CD4-positive, alpha-beta T cell (primary cell): ENCODE data around the gene CDK14. TPM values are rescaled to one million over a fixed set of nuclear protein-coding genes. Genes with fewer than 3 reads are reported as not detected.

Experiments
- ATAC-seq: fragments of 200-7000 bp; cut with Tn5 transposase; one replicate; pipeline ENCODE4 v1.10.0; 2022; ENCODE audit warnings: mild to moderate bottlenecking; ENCODE audit not compliant: poor library complexity
- CTCF ChIA-PET: fragments of 350-600 bp; sonication (Branson Sonifier 250); formaldehyde crosslinking; loops from one replicate; lab custom pipeline; 2021; ENCODE audit warnings: antibody characterized with exemption, inconsistent platforms; lab: Charles Lee
- POLR2A ChIA-PET: fragments of 350-600 bp; sonication (Branson Sonifier 250); formaldehyde crosslinking; loops from one replicate; lab custom pipeline; 2021; ENCODE audit warnings: antibody characterized with exemption, inconsistent platforms; lab: Charles Lee
- DNase-seq, 14 experiments: peaks; one replicate each; pipeline ENCODE4 v3.0.0-alpha.2; 2013 to 2020; ENCODE audit warnings: mixed read lengths in 2 of 14
- H3K27ac ChIP-seq, 2 donors: one replicate each; pipeline versions ENCODE4 v1.5.1 to v1.7.0; 2013; ENCODE audit warnings: low read length in 2 of 2, low read depth in 1 of 2, mild to moderate bottlenecking in 1 of 2
- H3K27me3 ChIP-seq, 2 experiments: 1 replicate in 1 of 2; 2 replicates in 1 of 2; pipeline versions ENCODE4 v1.6.1 to v1.7.0; 2013; ENCODE audit warnings: low read length in 2 of 2, control low read depth in 1 of 2, mild to moderate bottlenecking in 1 of 2, moderate library complexity in 1 of 2; ENCODE audit not compliant: insufficient read depth in 2 of 2, control insufficient read depth in 1 of 2
- H3K36me3 ChIP-seq: one replicate; pipeline ENCODE4 v1.6.1; 2013; ENCODE audit warnings: low read length, control low read depth; ENCODE audit not compliant: insufficient read depth
- H3K4me1 ChIP-seq: one replicate; pipeline ENCODE4 v1.6.1; 2013; ENCODE audit warnings: low read length, control low read depth; ENCODE audit not compliant: insufficient read depth
- H3K4me3 ChIP-seq: one replicate; pipeline ENCODE4 v1.5.1; 2013; ENCODE audit warnings: mild to moderate bottlenecking, low read length, moderate library complexity
- H3K9me3 ChIP-seq, 2 experiments: 1 replicate in 1 of 2; 2 replicates in 1 of 2; pipeline versions ENCODE4 v1.6.1 to v1.7.0; 2013; ENCODE audit warnings: low read length in 2 of 2, mild to moderate bottlenecking in 2 of 2, control low read depth in 1 of 2, moderate library complexity in 1 of 2; ENCODE audit not compliant: control insufficient read depth in 1 of 2, insufficient read depth in 1 of 2
- H3K27ac Mint-ChIP-seq: one replicate; pipeline ENCODE4 v1.8.0; 2020; ENCODE audit warnings: mixed read lengths
- H3K27me3 Mint-ChIP-seq: one replicate; pipeline ENCODE4 v1.8.0; 2021; ENCODE audit warnings: mixed read lengths
- H3K36me3 Mint-ChIP-seq: one replicate; pipeline ENCODE4 v1.8.0; 2021; ENCODE audit warnings: low read depth, mixed read lengths
- H3K4me1 Mint-ChIP-seq: one replicate; pipeline ENCODE4 v1.8.0; 2021; ENCODE audit warnings: low read depth, mixed read lengths
- H3K4me3 Mint-ChIP-seq: one replicate; pipeline ENCODE4 v1.8.0; 2020; ENCODE audit warnings: mild to moderate bottlenecking, mixed read lengths
- H3K9me3 Mint-ChIP-seq: one replicate; pipeline ENCODE4 v1.8.0; 2020; ENCODE audit warnings: mixed read lengths
- intact Hi-C, 2 experiments: fragments of 100-400 bp; cut with DNase I in 1 of 2; cut with micrococcal nuclease in 1 of 2; formaldehyde crosslinking; loops; one replicate each; pipeline versions ENCODE4 v1.15.1 to v1.9.0; 2023 to 2025; cut with DNase I, micrococcal nuclease
- total RNA-seq, 174 experiments: library from RNA in 2 of 174; stranded (reverse) in 2 of 174; gene quantifications; one replicate each; pipeline ENCODE4 v1.2.3 and lab custom pipeline; 2021 to 2026
- TF ChIP-seq, protein P1 (sequence below): fragments of 200-600 bp; IDR thresholded peaks from one replicate; pipeline ENCODE4 v1.8.0; 2022; ENCODE audit warnings: antibody characterized with exemption, mild to moderate bottlenecking

CDK14 gene
- total RNA-seq, 2 experiments from 2014 or later, result 0.45 to 0.47 TPM

DNA sequence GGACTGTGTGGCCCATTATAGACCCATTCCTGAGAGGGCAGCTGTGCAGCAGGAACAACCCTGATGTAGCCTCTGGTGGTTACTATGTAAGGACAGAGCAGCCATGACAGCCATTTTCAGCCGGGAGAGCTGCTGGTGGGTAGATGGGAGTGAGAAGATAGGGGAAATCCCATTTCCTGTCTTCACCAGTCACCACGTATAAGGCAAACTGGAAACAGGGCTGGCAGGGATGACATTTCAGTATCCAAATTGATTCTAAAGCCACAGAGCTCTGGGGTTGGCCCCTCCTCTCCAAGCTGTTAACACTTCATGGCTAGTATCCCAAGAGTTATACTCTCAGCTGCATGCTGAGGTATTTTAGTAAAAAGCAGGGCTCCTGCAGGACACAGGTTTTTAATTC lies 652.9 kb downstream of the CDK14 start:
- Histone ChIP-seq H3K27ac (no peak overlapping the region), H3K9me3 (no peaks in the 10 kb centered on the region), H3K4me1 (no peaks in the 10 kb centered on the region), H3K27me3 (no peaks in the 10 kb centered on the region), H3K4me3 (no peak overlapping the region), H3K36me3 (no peaks in the 10 kb centered on the region)
- intact Hi-C loops, result no loop called here
- Mint-ChIP-seq H3K4me1 (no peaks in the 10 kb centered on the region), H3K9me3 (no peaks in the 10 kb centered on the region), H3K36me3 (no peaks in the 10 kb centered on the region), H3K4me3 (no peak overlapping the region), H3K27ac (no peak overlapping the region), H3K27me3 (peaks cover 9% of the 10 kb centered on the region)
- ChIA-PET CTCF (no interaction called here), POLR2A (no interaction called here)
- DNase-seq, result no peak
- ATAC-seq, result no peak
- TF ChIP-seq, protein P1, sequence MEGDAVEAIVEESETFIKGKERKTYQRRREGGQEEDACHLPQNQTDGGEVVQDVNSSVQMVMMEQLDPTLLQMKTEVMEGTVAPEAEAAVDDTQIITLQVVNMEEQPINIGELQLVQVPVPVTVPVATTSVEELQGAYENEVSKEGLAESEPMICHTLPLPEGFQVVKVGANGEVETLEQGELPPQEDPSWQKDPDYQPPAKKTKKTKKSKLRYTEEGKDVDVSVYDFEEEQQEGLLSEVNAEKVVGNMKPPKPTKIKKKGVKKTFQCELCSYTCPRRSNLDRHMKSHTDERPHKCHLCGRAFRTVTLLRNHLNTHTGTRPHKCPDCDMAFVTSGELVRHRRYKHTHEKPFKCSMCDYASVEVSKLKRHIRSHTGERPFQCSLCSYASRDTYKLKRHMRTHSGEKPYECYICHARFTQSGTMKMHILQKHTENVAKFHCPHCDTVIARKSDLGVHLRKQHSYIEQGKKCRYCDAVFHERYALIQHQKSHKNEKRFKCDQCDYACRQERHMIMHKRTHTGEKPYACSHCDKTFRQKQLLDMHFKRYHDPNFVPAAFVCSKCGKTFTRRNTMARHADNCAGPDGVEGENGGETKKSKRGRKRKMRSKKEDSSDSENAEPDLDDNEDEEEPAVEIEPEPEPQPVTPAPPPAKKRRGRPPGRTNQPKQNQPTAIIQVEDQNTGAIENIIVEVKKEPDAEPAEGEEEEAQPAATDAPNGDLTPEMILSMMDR, result no peak

DNA sequence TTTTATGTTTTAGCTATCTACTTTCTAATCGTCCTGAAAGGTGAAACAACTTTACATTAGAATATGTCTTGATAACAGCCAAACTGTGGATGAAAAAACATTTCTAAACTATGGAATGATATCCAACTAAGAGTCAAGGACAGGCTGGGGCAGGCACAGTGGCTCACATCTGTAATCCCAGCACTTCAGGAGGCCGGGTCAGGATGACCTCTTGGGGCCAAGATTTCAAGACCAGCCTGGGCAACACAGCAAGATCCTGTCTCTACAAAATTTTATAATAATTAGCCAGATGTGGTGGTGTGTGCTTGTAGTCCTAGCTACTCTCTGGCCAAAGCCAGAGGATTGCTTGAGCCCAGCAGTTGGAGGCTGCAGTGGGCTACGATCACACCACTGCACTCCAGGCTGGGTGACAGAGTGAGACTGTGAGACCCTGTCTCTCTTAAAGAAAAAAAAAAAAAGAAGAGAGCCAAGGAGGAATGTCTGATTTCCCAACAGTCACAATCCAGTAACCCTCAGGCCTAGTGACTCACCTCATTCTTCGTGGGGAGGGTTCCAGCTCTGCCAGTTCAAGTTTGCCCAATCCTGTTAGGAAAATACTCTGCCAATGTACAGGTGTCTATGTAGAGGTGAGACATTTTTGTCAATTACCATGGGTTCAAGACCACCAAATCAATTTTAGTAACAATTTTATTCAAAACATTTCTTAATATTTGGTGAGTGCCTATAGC lies 653.5 kb downstream of the CDK14 start:
- Mint-ChIP-seq H3K4me3 (no peak overlapping the region), H3K36me3 (no peaks in the 10 kb centered on the region), H3K27me3 (peaks cover 4% of the 10 kb centered on the region), H3K27ac (no peak overlapping the region), H3K9me3 (no peaks in the 10 kb centered on the region), H3K4me1 (no peaks in the 10 kb centered on the region)
- no peaks in the 10 kb centered on the region for H3K4me1 ChIP-seq
- no peak for DNase-seq
- ATAC-seq, result no peak
- POLR2A ChIA-PET, result no interaction called here
- no peaks in the 10 kb centered on the region for H3K27me3 ChIP-seq
- TF ChIP-seq, protein P1, result no peak
- no peak overlapping the region for H3K4me3 ChIP-seq
- H3K9me3 ChIP-seq, result no peaks in the 10 kb centered on the region
- no peak overlapping the region for H3K27ac ChIP-seq
- H3K36me3 ChIP-seq, result no peaks in the 10 kb centered on the region
- CTCF ChIA-PET, result no interaction called here
- intact Hi-C loops, result no loop called here

DNA sequence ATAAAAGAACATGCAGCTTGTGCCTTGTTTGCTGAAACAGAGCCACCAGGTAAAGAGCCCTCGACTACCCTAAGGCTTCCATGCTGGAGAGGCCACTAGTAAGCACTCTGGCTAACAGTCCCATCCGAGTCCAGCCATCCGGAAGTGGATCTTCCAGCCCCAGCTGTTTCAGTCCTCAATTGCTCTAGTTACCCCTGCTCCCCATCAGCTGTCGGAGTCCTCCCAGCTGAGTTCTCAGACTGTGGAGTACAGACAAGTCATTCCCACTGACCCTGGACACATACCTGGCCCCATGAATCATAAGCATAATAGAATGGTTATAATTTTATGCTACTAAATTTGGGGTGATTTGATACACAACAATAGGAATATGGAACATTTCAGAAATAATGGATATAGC lies 654.6 kb downstream of the CDK14 start:
- CTCF ChIA-PET, result no interaction called here
- no peak overlapping the region for H3K4me3 ChIP-seq
- no peaks in the 10 kb centered on the region for H3K4me1 ChIP-seq
- Mint-ChIP-seq H3K9me3 (no peaks in the 10 kb centered on the region), H3K4me3 (no peak overlapping the region), H3K36me3 (no peaks in the 10 kb centered on the region), H3K27me3 (peaks cover 4% of the 10 kb centered on the region), H3K27ac (no peak overlapping the region), H3K4me1 (no peaks in the 10 kb centered on the region)
- H3K27ac ChIP-seq, result no peak overlapping the region
- H3K9me3 ChIP-seq, result no peaks in the 10 kb centered on the region
- POLR2A ChIA-PET, result no interaction called here
- intact Hi-C loops, result no loop called here
- TF ChIP-seq, protein P1, result no peak
- no peaks in the 10 kb centered on the region for H3K36me3 ChIP-seq
- H3K27me3 ChIP-seq, result no peaks in the 10 kb centered on the region
- DNase-seq (no peak), ATAC-seq (no peak)
